ENCODE measurements around the gene ACTL10.

GRCh38 chr20:33656783-33657703 lies 9.7 kb upstream of the ACTL10 start:
- TF ChIP-seq CTCF (IDR thresholded peaks at IDR 0.05): no peak
- no peak for TF ChIP-seq POLR2A (IDR thresholded peaks at IDR 0.05)
